HL-60 (cell line): ENCODE data around the gene CCSER2.

Experiments used
- GABPA ChIP-seq: IDR thresholded peaks from 2 replicates; pipeline ENCODE4 v1.6.1; 2012; ENCODE audit warnings: low read depth
- POLR2AphosphoS5 ChIP-seq: IDR thresholded peaks from 2 replicates; pipeline ENCODE4 v1.6.1; 2012; ENCODE audit warnings: low read depth
- TF ChIP-seq, protein P1 (sequence below): IDR thresholded peaks from one replicate; pipeline ENCODE4 v1.5.1; 2011; ENCODE audit warnings: low read length, control low read depth, inconsistent platforms; ENCODE audit not compliant: insufficient read depth

DNA sequence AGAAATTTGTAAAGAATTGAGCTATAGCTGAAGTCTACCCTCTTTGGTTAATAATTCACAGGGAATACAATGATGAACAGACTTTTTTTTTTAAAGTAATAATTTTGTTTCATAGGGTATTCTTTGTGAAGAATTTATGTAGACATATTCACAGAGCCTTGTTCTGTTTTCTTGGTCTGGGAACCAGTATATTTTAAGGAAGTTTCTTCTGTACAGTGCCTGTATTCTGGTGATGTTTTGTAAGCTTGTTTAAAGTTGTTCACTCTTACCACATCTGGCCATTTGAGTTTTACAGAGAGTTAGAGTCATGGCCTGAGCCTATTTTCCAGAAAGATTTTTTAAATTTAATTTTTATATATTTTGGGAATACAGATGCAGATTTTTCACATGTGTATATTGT, 70.3 kb downstream of the CCSER2 start:
- TF ChIP-seq, protein P1, sequence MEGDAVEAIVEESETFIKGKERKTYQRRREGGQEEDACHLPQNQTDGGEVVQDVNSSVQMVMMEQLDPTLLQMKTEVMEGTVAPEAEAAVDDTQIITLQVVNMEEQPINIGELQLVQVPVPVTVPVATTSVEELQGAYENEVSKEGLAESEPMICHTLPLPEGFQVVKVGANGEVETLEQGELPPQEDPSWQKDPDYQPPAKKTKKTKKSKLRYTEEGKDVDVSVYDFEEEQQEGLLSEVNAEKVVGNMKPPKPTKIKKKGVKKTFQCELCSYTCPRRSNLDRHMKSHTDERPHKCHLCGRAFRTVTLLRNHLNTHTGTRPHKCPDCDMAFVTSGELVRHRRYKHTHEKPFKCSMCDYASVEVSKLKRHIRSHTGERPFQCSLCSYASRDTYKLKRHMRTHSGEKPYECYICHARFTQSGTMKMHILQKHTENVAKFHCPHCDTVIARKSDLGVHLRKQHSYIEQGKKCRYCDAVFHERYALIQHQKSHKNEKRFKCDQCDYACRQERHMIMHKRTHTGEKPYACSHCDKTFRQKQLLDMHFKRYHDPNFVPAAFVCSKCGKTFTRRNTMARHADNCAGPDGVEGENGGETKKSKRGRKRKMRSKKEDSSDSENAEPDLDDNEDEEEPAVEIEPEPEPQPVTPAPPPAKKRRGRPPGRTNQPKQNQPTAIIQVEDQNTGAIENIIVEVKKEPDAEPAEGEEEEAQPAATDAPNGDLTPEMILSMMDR, result no peak
- TF ChIP-seq POLR2AphosphoS5, result no peak
- TF ChIP-seq GABPA, result no peak
